Fibroblast of the aortic adventitia (primary cell): ENCODE measurements around the gene SELENOS. TPM values are rescaled to one million over a fixed set of nuclear protein-coding genes. Genes with fewer than 3 reads are reported as not detected.

Experiments used
- DNase-seq: peaks from one replicate; pipeline ENCODE4 v3.0.0-alpha.2; 2010; ENCODE audit warnings: low read depth
- H3K4me3 ChIP-seq: 2 replicates; pipeline ENCODE4 v1.5.1; 2011; ENCODE audit warnings: low read depth, mild to moderate bottlenecking, control low read depth, low read length, moderate library complexity
- total RNA-seq: library from RNA; depleted of rRNA; stranded (reverse); fragments of >200 nt; gene quantifications from 2 replicates; pipeline ENCODE4 v1.2.3, GENCODE V29; 2012; ENCODE audit warnings: low replicate concordance
- TF ChIP-seq, protein P1 (sequence below): IDR thresholded peaks from 2 replicates; pipeline ENCODE4 v1.5.1; 2011; ENCODE audit warnings: mild to moderate bottlenecking, low read length, control low read depth, inconsistent platforms; ENCODE audit not compliant: insufficient read depth

SELENOS gene
- total RNA-seq, 1 donor, result 65.3 TPM

DNA sequence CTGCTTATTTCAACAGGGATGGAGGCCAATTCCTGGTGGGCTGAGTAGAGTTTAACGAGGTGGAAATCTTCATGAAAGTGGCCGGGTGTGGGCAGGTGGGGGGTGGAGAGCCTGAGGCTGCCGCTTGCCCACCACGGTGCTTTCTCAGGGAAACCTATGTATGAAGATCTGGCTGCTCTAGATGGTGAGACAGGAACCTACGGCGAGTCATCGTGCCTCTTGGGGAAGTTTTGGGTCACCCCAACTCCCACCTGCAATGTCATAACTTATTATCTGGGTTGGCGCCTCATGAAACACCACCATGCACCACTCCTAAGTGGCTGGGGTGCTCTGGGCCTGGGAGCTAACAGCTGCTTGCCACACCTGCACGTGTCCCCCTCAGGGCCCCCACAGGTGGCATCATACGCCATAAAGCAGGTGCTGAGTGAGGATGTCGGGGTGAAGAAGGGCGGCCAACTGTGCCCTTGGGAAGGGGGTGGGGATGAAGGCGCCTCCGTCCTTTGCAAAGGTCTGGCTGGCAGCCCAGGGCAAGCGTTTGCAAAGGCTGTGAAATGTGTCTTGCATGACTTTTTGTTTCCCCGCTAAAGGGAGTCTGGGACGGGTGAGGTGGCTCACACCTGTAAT, 45.7 kb upstream of the SELENOS start:
- DNase-seq, result no peak
- no peak overlapping the region for H3K4me3 ChIP-seq
- TF ChIP-seq, protein P1, sequence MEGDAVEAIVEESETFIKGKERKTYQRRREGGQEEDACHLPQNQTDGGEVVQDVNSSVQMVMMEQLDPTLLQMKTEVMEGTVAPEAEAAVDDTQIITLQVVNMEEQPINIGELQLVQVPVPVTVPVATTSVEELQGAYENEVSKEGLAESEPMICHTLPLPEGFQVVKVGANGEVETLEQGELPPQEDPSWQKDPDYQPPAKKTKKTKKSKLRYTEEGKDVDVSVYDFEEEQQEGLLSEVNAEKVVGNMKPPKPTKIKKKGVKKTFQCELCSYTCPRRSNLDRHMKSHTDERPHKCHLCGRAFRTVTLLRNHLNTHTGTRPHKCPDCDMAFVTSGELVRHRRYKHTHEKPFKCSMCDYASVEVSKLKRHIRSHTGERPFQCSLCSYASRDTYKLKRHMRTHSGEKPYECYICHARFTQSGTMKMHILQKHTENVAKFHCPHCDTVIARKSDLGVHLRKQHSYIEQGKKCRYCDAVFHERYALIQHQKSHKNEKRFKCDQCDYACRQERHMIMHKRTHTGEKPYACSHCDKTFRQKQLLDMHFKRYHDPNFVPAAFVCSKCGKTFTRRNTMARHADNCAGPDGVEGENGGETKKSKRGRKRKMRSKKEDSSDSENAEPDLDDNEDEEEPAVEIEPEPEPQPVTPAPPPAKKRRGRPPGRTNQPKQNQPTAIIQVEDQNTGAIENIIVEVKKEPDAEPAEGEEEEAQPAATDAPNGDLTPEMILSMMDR, result no peak

DNA sequence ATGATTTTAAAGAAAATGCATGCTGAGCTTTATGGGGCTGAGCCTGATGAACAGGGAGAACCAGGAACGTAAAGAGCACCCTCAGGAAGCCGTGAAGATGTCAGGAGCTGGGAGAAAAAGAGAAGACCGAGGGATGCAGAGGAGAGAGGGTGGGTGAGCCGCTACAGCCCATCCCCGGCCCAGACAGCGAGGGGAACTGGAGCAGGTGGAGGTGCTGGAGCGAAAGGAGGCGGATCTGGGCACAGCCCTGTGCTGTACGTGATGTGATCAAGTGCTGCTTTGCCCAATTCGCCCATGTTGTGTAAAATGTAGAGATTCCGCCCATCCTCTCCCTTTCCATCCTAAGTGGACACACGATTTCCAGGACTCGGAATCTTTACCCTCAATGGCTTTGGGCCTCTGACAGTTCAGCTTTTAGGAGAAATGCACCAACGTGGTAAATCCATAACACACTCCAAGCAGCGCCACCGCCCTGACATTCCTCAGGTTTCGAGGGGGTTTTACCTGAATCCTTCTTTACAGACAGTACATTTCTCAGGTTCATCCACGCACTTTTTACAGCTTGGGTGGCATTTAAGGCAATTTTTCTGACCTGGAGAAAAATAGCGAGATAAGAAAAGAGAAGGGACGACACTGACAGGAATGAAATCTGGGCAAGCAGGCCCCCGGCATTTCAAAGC, 44.9 kb upstream of the SELENOS start:
- H3K4me3 ChIP-seq, result no peak overlapping the region

DNA sequence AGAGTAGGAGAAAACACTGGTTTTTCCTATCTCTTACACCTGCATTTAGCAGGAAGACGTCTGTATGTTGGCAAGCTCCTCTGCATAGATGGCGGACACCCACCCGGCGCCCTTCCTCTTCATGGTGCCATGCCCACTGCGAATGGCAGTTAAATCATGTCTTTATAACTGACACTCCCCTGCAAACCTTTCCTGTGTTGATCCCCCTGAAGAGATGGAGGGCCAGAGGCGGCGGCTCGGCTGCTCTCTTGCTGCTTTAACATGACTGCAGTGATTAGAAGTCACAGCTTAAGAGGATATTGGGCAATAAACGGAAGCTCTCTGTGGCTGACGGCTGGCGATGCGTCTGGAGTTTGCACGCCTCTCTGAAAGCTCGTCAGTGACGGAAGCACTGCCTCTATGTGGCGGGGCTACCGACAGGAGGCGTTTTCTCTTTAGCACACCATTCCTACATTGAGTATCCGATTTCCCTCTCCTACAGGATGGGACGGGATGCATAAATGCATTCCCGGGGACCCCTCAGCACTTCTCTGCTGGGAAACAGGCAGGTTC, 43.3 kb upstream of the SELENOS start:
- TF ChIP-seq, protein P1, result no peak
- no peak overlapping the region for H3K4me3 ChIP-seq
- DNase-seq, result no peak

More for the DNA sequence above, 44.9 kb upstream of the SELENOS start:
- TF ChIP-seq, protein P1, result no peak
- DNase-seq, result no peak

DNA sequence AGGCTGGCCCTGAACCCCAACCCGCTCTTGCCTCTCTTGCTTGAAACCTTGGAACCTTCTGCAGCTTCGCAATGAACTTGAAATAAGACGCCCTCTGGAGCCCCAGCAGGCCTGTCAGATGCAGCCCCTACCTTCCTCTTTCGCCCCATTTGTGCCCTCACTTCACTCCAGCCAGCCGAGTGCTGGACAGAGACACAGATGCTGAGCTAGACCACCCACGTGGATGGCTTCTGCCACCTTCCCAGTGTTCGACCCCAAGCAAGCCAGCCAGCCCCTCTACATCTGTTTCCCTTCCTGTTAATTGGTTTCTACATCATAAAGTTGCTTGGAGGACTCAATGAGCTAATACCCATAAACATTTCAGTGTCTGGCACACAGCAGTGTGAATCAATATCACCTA, 41.6 kb upstream of the SELENOS start:
- TF ChIP-seq, protein P1, result no peak
- no peak overlapping the region for H3K4me3 ChIP-seq
- DNase-seq, result no peak

DNA sequence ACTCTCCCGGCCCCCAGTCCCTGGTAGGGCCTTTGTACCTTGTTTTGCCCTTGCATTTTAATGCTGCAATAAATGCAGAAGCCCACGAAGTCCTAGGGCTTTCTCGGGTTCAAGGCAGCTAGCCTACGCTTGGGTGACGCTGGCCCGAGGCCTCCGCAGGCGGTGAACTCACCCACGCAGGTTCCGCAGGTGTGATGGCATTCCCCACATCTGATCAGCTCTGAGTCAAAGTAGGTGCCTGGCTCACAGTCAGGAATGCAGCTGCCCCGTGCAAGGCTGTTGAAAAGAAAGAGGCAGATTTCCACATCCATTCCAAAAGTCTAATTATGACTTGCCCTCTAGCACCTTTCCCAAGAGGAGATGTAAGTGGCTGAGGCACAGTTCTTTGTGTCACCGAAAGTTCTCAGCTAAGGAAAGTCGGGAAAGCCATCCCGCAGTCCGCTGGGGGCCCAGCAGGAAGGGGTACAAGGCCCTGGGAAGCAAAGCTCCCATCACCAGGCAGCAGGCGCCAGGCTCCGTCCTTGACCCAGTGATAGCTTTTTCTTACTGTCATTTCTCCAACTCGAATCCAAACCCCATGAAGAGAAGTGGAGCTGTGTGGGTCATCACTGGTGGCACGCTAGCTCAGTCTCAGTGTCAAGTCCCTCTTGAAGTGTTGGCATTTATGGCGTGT, 41.0 kb upstream of the SELENOS start:
- H3K4me3 ChIP-seq, result no peak overlapping the region
- TF ChIP-seq, protein P1, result no peak
- DNase-seq, result no peak

DNA sequence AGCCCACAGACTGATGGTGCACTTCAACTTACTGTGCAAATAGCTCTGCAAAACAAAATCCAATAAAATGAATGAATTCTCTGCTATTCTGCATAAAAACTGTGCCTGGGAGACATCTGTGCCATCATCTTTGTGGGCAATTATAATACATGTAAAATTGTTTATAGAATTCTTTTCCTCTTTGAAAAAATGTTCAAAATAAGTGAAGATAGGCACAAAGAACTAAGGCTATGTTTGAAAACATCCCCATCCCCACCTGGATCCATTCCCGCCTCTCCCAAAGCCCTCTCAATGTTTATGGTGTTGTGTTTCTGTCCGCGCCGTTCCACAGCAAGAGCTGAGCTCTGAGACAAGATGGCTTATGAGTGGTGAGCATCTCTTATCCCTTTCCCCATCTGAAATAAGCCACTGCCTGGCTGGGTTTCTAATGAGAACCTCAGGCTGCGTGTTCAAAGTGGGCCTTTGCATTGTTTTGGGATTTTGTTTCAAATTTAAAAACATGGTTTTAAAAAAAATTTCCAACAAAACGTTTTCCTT, 40.1 kb upstream of the SELENOS start:
- DNase-seq, result no peak
- H3K4me3 ChIP-seq, result no peak overlapping the region
- TF ChIP-seq, protein P1, result no peak
